Activated CD8-positive, alpha-beta memory T cell treated with anti-CD3 and anti-CD28 coated beads for 36 hours (primary cell): ENCODE measurements around the gene USP36. TPM values are rescaled to one million over a fixed set of nuclear protein-coding genes. Genes with fewer than 3 reads are reported as not detected.
"Not testable (repeated sequence)": the region's sequence is repeated elsewhere in the genome, so short reads cannot be mapped to it uniquely, and the experiment has no call there.

Experiments used
- CTCF ChIA-PET: fragments of 350-600 bp; sonication (Branson Sonifier 250); formaldehyde crosslinking; loops from one replicate; lab custom pipeline; 2021; ENCODE audit warnings: antibody characterized with exemption; lab: Charles Lee
- POLR2A ChIA-PET: fragments of 350-600 bp; sonication (Branson Sonifier 250); formaldehyde crosslinking; loops from one replicate; lab custom pipeline; 2021; ENCODE audit warnings: antibody characterized with exemption; lab: Charles Lee
- total RNA-seq, 2 experiments: library from RNA; stranded (reverse); gene quantifications; one replicate each; pipeline ENCODE4 v1.2.3, GENCODE V29; 2021

Gene USP36
- total RNA-seq, 2 experiments from 2014 or later: 112 to 120 TPM

GRCh38 chr17:78875363-78876093 lies 34.9 kb upstream of the USP36 start:
- CTCF ChIA-PET: no interaction called here
- POLR2A ChIA-PET: no interaction called here

- ChIA-PET POLR2A (no interaction called here), CTCF (no interaction called here)
Measured at GRCh38 chr17:78873519-78874340, 33.1 kb upstream of the USP36 start.

GRCh38 chr17:78872486-78872885 lies 31.9 kb upstream of the USP36 start:
- POLR2A ChIA-PET: no interaction called here

DNA sequence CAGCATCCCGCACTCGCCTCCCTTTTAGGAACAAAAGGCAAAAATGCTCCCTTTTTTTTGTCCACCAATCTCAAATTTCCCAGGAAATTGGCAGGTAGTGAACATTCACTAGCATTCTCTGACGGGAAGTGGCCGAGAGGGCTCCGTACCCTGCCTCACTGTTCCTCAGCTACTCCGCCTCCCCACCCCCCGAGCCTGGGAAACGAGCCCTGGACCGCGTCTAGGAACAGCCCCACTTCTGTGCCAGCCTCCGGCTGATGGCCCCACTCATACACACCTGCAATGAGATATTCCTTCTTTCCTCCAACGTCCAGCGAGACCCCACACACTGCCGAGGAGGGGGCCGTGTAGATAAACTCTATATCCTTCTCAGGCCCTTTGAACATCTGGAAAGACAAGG lies 30.0 kb upstream of the USP36 start:
- POLR2A ChIA-PET: no interaction called here
- CTCF ChIA-PET: no interaction called here

More at GRCh38 chr17:78872486-78872885, 31.9 kb upstream of the USP36 start:
- CTCF ChIA-PET: no interaction called here

GRCh38 chr17:78868391-78868790 lies 27.8 kb upstream of the USP36 start:
- ChIA-PET POLR2A (no interaction called here), CTCF (interaction anchor here (0.9 kb wide), 1 partner anchor 103 kb away, joined by 3 read pairs; no protein-coding TSS in a partner anchor)

- POLR2A ChIA-PET: not testable (repeated sequence)
- CTCF ChIA-PET: interaction anchor here (1.0 to 3.2 kb wide), 5 partner anchors 94 to 270 kb away, joined by 3 to 28 read pairs (median 3); no protein-coding TSS in a partner anchor
Measured at GRCh38 chr17:78867046-78867445, 26.4 kb upstream of the USP36 start.

DNA sequence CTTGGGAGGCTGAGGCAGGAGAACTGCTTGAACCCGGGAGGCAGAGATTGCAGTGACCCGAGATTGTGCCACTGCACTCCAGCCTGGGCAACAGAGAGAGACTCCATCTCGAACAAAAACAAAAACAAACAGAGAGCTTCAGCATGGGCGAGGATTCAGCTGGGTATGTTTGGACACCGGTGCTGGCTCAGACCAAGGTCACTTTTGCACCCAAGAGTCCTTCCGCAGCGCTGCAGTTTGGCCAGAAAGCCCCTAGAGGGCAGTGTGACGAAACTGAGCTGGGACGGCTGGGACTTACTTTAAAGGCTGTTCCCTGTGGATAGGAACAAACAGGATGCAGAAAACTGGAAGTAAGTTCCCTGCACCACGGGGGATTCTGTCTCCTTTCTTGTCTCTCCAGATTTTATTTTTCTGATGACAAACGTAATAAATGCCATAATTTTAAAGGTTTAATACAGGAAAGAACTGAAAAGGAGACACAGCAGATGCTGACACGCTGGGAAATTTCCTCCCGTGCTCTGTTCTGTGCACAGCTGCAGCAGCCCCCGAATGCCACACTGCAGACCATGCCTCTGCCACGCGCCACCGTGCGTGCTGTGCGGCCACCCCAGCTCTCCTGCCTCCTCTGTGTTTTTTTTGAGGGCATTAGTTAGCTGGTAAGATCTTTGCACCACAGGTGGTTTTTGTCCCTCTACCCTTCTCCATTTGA lies 25.2 kb upstream of the USP36 start:
- ChIA-PET CTCF (interaction anchor here (0.6 to 3.2 kb wide), 21 partner anchors 11 to 285 kb away, joined by 3 to 28 read pairs (median 4); partner anchors contain the start of genes LGALS3BP and TIMP2), POLR2A (interaction anchor here (0.6 kb wide), 1 partner anchor 68 kb away, joined by 3 read pairs; no protein-coding TSS in a partner anchor)

DNA sequence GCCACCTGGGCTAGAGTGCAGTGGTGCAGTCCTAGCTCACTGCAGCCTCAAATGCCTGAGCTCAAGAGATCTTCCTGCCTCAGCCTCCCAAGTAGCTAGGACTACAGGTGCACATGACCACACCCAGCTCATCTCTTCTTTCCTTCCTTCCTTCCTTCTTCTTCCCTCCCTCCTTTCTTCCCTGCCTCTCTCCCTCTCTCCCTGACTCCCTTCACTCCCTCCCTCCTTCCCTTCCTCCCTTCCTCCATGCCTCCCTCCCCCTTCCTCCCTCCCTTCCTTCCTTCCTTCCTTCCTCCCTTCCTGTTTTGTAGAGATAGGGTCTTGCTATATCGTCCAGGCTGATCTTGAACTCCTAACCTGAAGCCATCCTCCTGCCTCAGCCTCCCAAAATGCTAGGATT lies 23.5 kb upstream of the USP36 start:
- CTCF ChIA-PET: interaction anchor here (0.6 to 1.9 kb wide), 3 partner anchors 107 to 575 kb away, joined by 3 to 6 read pairs (median 3); no protein-coding TSS in a partner anchor
- POLR2A ChIA-PET: no interaction called here

GRCh38 chr17:78862073-78863023 lies 21.7 kb upstream of the USP36 start:
- POLR2A ChIA-PET: no interaction called here
- CTCF ChIA-PET: interaction anchor here (1.9 kb wide), 1 partner anchor 109 kb away, joined by 6 read pairs; no protein-coding TSS in a partner anchor

DNA sequence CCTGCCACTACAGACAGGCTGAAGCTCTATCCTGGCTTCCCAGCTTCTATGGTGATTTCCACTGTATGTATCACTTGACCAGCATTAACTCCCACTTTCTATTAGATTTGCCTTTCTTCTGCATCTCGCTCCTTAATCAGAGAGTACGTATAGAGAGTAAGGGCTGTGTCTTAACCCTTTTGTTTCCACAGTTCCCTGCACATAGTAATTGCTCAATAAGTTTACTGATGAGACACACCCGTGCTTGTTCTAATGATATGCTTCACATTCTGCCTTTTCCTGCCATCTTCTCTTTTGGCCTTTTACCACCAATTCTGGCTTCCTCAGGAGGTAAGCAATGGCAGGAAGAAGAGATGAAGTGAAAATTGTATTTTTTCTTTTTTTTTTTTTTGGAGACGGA lies 20.6 kb upstream of the USP36 start:
- ChIA-PET POLR2A (no interaction called here), CTCF (no interaction called here)

- CTCF ChIA-PET: no interaction called here
- POLR2A ChIA-PET: no interaction called here
Measured at GRCh38 chr17:78859051-78859450, 18.4 kb upstream of the USP36 start.

GRCh38 chr17:78857266-78857665 lies 16.7 kb upstream of the USP36 start:
- CTCF ChIA-PET: no interaction called here
- POLR2A ChIA-PET: no interaction called here

DNA sequence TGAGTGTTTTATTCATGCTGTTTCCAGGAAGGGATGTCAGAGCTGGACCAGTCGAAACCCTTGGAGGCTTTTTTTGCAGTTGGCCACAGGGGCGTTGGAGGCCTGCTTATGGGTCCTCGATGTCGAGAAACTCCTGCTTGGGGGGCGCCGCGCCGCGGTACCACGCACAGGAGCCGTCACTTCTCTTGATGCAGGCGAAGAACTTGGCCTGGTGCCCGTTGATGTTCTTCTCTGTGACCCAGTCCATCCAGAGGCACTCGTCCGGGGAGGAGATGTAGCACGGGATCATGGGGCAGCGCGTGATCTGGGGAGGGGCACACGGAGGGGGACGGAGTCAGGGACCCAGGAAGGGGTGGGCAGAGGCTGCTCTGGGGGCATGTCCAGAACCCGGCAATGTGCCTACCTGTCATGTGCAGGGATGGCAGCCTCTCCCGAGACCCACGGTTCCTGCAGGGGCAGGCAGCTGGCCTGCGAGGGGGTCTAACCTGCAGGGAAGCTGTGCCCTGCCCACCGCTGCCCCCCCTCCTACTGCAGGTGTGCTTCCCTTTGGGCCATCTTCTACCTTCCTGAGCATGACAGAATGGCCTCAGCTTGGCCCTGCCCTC lies 15.0 kb upstream of the USP36 start:
- ChIA-PET CTCF (interaction anchor here (0.6 to 1.9 kb wide), 2 partner anchors 10 to 108 kb away, joined by 3 to 6 read pairs; no protein-coding TSS in a partner anchor), POLR2A (no interaction called here)

- ChIA-PET POLR2A (no interaction called here), CTCF (interaction anchor here (1.9 kb wide), 1 partner anchor 11 kb away, joined by 6 read pairs; no protein-coding TSS in a partner anchor)
Measured at GRCh38 chr17:78854508-78854907, 13.9 kb upstream of the USP36 start.

DNA sequence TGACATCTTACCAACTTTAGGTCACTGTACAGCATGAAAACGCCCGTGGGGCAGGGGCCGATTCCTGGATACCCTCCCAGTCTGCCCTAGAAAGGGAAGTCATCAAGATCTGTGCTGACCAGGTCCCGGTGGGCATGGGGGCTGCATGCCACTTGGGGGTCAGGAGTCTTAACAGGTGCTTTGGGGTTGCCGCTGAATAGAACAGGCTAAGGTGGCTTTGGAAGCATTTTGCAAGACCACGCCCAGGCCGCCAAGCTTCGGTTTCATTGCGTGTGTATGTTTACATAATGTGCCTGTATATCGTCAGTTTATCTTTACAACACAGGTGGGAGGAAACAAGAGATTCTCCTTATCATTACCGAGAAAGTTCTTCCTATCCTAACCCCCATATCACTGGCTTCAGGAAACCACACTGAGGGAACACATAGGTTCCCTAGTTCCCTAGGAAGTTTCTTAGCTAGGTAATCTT lies 13.3 kb upstream of the USP36 start:
- POLR2A ChIA-PET: interaction anchor here (0.6 kb wide), 1 partner anchor 61 kb away, joined by 5 read pairs; no protein-coding TSS in a partner anchor
- CTCF ChIA-PET: interaction anchor here (1.4 to 1.9 kb wide), 2 partner anchors 12 to 118 kb away, joined by 3 to 6 read pairs; no protein-coding TSS in a partner anchor

- CTCF ChIA-PET: interaction anchor here (1.1 to 2.0 kb wide), 3 partner anchors 9 to 119 kb away, joined by 3 to 7 read pairs (median 3); no protein-coding TSS in a partner anchor
- POLR2A ChIA-PET: no interaction called here
Measured at GRCh38 chr17:78852709-78853121, 12.1 kb upstream of the USP36 start.

DNA sequence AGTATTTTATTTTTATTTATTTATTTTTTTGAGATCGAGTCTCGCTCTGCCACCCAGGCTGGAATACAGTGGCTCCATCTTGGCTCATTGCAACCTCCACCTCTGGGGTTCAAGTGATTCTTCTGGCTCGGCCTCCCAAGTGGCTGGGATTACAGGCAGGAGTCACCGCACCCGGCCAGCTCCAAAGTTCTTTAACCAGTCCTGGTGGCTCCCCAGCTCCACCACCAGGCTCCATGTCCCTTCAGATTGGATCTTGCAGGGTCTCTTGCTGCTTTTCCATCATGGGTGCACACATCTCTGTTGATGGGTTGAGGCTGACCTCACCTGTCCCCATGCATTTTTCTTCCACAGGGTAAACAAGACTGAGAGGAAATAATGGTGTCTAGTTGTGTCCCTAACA lies 8.4 kb upstream of the USP36 start:
- ChIA-PET POLR2A (no interaction called here), CTCF (interaction anchor here (1.9 kb wide), 1 partner anchor 17 kb away, joined by 5 read pairs; no protein-coding TSS in a partner anchor)
